ENCODE data around the gene MEGF11. TPM values are rescaled to one million over a fixed set of nuclear protein-coding genes. Genes with fewer than 3 reads are reported as not detected.
"Not testable (repeated sequence)": the region's sequence is repeated elsewhere in the genome, so short reads cannot be mapped to it uniquely, and the experiment has no call there.

Gene MEGF11
- total RNA-seq, 1 donor from 2014 or later, result 0.35 TPM

DNA sequence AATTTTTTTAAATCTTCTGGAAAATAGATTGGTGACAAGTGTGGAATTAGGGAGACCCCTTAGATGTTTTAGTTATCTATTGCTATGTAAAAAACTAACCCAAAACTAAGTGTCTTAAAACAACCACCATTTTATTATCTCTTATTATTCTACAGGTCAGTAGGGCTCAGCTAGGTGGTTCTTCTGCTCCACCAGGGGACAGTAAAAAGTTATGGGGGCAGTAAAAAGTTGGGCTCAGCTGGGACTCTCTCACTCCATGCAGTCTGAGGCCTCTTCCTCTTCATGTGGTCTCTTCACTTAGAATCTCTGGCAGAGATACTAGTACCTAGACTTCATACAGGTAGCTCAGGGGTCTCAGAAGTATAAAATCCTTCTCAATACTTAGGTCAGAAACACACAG, 21.8 kb upstream of the MEGF11 start:
- DNase-seq (ENCODE audit: low spot score), result no peak

GRCh38 chr15:66270932-66271331, 17.4 kb upstream of the MEGF11 start:
- no peak for DNase-seq (ENCODE audit: low spot score)

DNA sequence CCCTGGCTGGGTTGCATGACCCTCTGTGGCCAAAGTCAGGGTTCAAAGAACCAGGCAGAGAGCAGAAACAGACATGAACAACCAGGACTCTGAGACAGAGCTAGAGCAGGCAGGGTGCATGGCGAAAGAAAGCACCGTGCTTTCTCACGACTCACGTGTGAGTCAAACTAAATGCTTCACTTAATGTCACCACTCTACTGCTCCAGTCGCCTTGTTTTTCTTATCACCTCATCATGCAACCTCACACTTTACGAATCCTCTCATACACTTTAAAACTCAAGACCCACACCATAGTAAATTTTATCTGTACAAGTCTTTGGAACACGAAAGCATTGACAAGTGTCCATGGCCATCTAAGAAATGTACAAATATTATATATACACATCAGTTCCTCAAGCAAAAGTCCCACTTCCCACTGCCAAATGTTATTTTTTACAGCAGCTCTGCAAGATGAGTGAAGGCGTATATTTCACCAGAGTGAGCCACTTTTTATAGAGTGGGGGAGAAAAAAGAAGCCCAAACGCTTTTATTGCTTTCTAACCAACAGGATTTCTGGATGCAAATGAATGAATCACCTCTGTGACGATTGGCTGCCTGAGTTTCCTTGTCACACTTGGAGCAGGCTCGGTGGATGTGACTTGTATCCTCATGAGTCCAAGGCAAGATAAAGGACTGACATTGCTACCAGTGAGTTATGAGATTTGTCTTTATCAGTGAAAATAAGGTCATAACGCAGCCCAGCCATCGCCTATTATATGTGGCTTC, 16.0 kb upstream of the MEGF11 start:
- peak; percentile 26 for DNase-seq (ENCODE audit: low spot score)

DNA sequence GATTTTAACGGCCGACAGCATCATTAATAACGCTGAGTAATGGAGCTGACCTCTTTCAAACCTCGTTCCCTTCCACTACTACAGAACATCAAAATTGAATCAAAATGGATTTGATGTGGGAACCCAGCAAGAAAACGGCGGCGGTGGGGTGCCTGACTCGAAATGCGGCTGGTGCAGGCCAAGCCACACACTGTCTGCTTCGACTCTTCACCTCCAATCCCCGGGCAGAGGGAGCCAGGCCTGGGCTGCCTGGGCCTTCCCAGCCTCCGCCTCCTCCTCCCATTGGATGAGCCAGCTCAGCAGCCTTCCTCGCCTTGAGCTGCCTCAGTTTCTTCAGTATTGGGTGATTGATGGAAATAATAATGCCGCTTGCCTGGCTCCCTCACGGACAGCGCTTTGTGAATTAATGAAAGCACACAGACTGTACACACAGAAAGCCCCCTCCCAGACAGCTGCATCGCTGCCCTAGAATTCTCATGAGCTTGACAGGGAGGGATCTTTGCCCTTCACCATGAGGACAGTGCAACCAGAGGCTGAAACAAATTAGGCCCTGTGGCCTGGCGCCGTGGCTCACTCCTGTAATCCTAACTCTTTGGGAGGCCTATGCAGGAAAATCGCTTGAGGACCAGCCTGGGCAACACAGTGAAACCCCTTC, 11.4 kb upstream of the MEGF11 start:
- no peak for DNase-seq (ENCODE audit: low spot score)

- not testable (repeated sequence) for DNase-seq (ENCODE audit: low spot score)
Observed at GRCh38 chr15:66262837-66263236, 9.3 kb upstream of the MEGF11 start.

GRCh38 chr15:66261056-66261455, 7.5 kb upstream of the MEGF11 start:
- no peak for DNase-seq (ENCODE audit: low spot score)

DNA sequence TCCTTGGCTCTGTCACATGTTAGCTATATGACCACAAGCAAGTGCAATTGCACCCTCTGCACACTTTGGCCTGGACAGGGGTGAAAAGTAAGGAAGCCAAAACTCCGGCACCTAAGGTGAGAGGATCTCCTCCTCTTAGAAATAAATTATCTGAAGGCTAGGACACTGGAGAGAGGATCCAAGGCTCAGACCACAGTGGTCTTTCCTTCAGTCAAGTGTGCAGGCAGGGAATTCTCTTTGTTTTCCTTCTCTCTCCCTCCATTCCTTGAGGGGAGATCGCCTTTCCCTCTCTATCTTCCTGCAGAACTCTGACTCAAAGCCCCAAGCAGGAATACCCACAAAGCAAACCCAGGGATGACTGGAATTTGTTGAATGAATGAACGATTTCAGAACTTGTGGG, 3.1 kb upstream of the MEGF11 start:
- no peak for DNase-seq (ENCODE audit: low spot score)

- no peak for DNase-seq (ENCODE audit: low spot score)
Observed at GRCh38 chr15:66254951-66255676, 1.6 kb upstream of the MEGF11 start.

- no peak for DNase-seq (ENCODE audit: low spot score)
Observed at GRCh38 chr15:66254089-66254950, 770 bp upstream of the MEGF11 start.

GRCh38 chr15:66252685-66253417, 699 bp downstream of the MEGF11 start:
- no peak for DNase-seq (ENCODE audit: low spot score)

GRCh38 chr15:66251790-66252684, 1.5 kb downstream of the MEGF11 start:
- peak; percentile 47 for DNase-seq (ENCODE audit: low spot score)

- no peak for DNase-seq (ENCODE audit: low spot score)
Observed at GRCh38 chr15:66251065-66251789, 2.3 kb downstream of the MEGF11 start.

GRCh38 chr15:66249605-66250174, 3.9 kb downstream of the MEGF11 start:
- no peak for DNase-seq (ENCODE audit: low spot score)

DNA sequence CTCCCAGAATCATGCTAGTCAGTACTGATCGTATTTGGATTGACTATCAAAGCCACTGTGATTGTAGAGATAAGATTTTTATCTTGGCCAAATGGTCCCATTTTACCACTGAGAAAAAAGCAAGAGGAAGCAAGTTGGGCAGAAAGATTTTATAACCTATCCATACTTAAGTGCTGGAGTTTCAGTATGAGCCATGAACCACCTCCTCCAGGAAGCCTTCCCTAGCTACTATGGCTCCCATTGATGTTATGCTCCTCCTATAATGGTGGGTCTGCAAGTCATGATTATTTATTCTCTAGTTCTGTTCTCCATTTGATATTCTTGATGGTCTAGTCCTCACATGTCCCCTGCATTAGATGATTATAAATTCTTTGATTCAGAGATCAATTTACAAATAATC, 6.6 kb downstream of the MEGF11 start:
- no peak for DNase-seq (ENCODE audit: low spot score)

DNA sequence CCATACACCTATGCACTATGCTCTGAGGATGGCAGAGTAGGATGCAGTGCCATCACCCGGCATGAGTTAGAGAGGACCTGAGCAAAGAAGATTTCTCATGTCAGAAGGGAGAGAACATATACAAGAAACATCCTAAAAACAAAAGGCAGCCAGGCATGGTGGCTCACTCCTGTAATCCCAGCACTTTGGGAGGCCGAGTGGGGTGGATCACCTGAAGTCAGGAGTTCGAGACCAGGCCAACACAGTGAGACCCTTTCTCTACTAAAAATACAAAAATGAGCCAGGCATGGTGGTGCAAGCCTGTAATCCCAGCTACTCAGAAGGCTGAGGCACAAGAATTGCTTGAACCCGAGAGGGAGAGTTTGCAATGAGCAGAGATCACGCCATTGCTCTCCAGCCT, 7.7 kb downstream of the MEGF11 start:
- DNase-seq (ENCODE audit: low spot score), result not testable (repeated sequence)

DNA sequence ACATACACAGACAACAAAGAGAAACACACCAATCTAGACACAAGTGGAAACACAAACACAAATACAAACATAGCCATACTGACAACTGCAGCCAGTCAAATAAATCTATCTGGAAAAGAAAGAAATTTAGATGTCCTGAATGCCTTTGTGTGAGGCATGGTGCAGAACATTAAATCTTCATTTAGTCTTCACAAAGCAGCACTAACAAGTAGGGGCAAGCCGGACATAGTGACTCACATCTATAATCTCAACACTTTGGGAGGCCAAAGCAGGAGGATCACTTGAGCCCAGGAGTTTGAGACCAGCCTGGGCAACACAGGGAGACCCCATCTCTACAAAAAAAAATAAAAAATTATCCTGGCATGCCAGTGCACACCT, 11.7 kb downstream of the MEGF11 start:
- DNase-seq (ENCODE audit: low spot score), result no peak

- DNase-seq (ENCODE audit: low spot score), result no peak
Observed at GRCh38 chr15:66241087-66241907, 12.3 kb downstream of the MEGF11 start.

DNA sequence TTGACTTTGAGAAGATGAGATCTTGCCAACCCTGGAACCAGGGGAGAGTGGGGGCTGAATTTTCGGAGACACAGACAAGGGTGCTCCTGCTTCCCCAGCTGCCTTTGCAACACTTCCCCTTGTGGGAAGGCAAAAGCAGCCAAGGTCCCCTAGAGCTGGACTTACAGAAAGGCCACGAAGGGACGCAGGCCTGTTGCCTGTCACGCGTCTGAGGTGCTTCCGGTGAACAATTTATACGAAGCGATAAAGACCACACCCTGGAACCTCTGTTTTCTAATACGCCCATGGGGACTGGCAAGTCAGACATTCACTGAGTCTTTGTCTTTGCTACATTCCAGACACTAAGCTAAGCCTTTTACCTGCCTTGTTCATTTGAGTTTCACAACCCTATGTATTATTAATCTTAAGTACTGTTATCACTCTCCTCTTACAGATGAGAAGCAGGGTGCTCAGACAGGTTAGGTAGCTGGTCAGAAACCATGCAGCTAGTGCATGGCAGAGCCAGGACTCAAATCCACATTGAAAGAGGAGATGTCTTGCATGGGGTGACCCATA, 13.2 kb downstream of the MEGF11 start:
- no peak for DNase-seq (ENCODE audit: low spot score)

All from mucosa of gallbladder (tissue), 1 donor.